LNCaP clone FGC (cell line): Measurements from ENCODE around the gene SHQ1.
A peak's percentile ranks its signal among the peaks of the same experiment; 100 is the strongest.

Experiments
- DNase-seq: peaks from one replicate; pipeline ENCODE4 v3.0.0-alpha.2; 2011; ENCODE audit warnings: low read depth
- H3K4me3 ChIP-seq: 2 replicates; pipeline ENCODE4 v1.5.1; 2011; ENCODE audit warnings: mild to moderate bottlenecking, low read depth, low read length, control low read depth
- CTCF ChIP-seq: IDR thresholded peaks from 2 replicates; pipeline ENCODE4 v1.5.1; 2012; ENCODE audit warnings: mild to moderate bottlenecking; ENCODE audit not compliant: control insufficient read depth, insufficient read depth; ENCODE audit errors: extremely low read depth

The SHQ1 gene

GRCh38 chr3:72821161-72821781 lies 27.0 kb downstream of the SHQ1 start:
- DNase-seq = peak; percentile 98
- TF ChIP-seq CTCF = no peak
- peak overlapping the region; percentile 12 for H3K4me3 ChIP-seq

GRCh38 chr3:72820415-72820814 lies 27.8 kb downstream of the SHQ1 start:
- peak overlapping the region; percentile 12; the same call in 1 of the 2 replicates for H3K4me3 ChIP-seq
- TF ChIP-seq CTCF = no peak
- DNase-seq = peak; percentile 89

GRCh38 chr3:72818905-72819304 lies 29.3 kb downstream of the SHQ1 start:
- no peak for DNase-seq
- no peak for TF ChIP-seq CTCF
- no peak overlapping the region for H3K4me3 ChIP-seq

GRCh38 chr3:72818092-72818773 lies 30.0 kb downstream of the SHQ1 start:
- TF ChIP-seq CTCF = peak; percentile 77
- no peak overlapping the region for H3K4me3 ChIP-seq
- no peak for DNase-seq

GRCh38 chr3:72816862-72817355 lies 31.3 kb downstream of the SHQ1 start:
- H3K4me3 ChIP-seq = no peak overlapping the region
- no peak for TF ChIP-seq CTCF
- no peak for DNase-seq

GRCh38 chr3:72814308-72814707 lies 33.9 kb downstream of the SHQ1 start:
- no peak for DNase-seq
- TF ChIP-seq CTCF = no peak
- no peak overlapping the region for H3K4me3 ChIP-seq

GRCh38 chr3:72812201-72812600 lies 36.0 kb downstream of the SHQ1 start:
- H3K4me3 ChIP-seq = no peak overlapping the region
- DNase-seq = no peak

More at GRCh38 chr3:72812201-72812600, 36.0 kb downstream of the SHQ1 start:
- no peak for TF ChIP-seq CTCF
